ENCODE results near the gene JAM3. TPM values are rescaled to one million over a fixed set of nuclear protein-coding genes. Genes with fewer than 3 reads are reported as not detected.

Gene JAM3
- polyA plus RNA-seq, 1 of the 3 experiments (the other 2 are of a cell fraction), result 56.8 TPM

GRCh38 chr11:134157451-134157850, 88.6 kb downstream of the JAM3 start:
- Histone ChIP-seq H3K79me2 (ENCODE audit: insufficient read depth) (no peaks in the 10 kb centered on the region), H3K4me2 (no peak overlapping the region), H3K27ac (ENCODE audit: low read depth in 2 of 2, low read length in 1 of 2) (no peak overlapping the region), H3K4me1 (ENCODE audit: control insufficient read depth in 1 of 2, insufficient read depth in 2 of 2, low read depth in 1 of 2, low read length in 1 of 2) (no peaks in the 10 kb centered on the region), H3K36me3 (replicated peaks in 1 of 2; ENCODE audit: control insufficient read depth in 1 of 2, insufficient read depth in 2 of 2, low read length in 1 of 2) (peaks cover 16 to 95% of the 10 kb centered on the region in 2 experiments), H3K9me3 (no peaks in the 10 kb centered on the region), H3K4me3 (ENCODE audit: low read depth in 2 of 2, low read length in 1 of 2) (no peak overlapping the region), H3F3A (replicated peaks; ENCODE audit: insufficient read depth) (no peaks in the 10 kb centered on the region), H3K9ac (no peak overlapping the region), H3K9me2 (no peaks in the 10 kb centered on the region), H2AFZ (ENCODE audit: low read depth) (no peak overlapping the region), H3K27me3 (ENCODE audit: insufficient read depth) (no peaks in the 10 kb centered on the region), H4K20me1 (ENCODE audit: insufficient read depth) (no peaks in the 10 kb centered on the region)
- WGBS (ENCODE audit: low lambda C conversion rate), result 83% methylated on average over 4 of the region's 4 CpGs
- TF ChIP-seq EP300 (IDR thresholded peaks at IDR 0.05; ENCODE audit: borderline replicate concordance in 1 of 2, low read depth in 1 of 2, low read length in 1 of 2), result no peak
- no peak for TF ChIP-seq USF1 (IDR thresholded peaks at IDR 0.05; ENCODE audit: borderline replicate concordance, low read depth)
- no peak for TF ChIP-seq TCF12 (IDR thresholded peaks at IDR 0.05)
- no peak for TF ChIP-seq USF2 (IDR thresholded peaks at IDR 0.05; ENCODE audit: borderline replicate concordance, low read depth, low read length)
- no peak for TF ChIP-seq SMC3 (IDR thresholded peaks at IDR 0.05; ENCODE audit: low read depth, low read length)
- TF ChIP-seq FOSL2 (IDR thresholded peaks at IDR 0.05; ENCODE audit: borderline replicate concordance, low read depth), result no peak
- no peak for TF ChIP-seq IRF3 (IDR thresholded peaks at IDR 0.05; ENCODE audit: low read depth, low read length)
- no peak for TF ChIP-seq NFIC (IDR thresholded peaks at IDR 0.05; ENCODE audit: borderline replicate concordance)
- TF ChIP-seq MEF2A (IDR thresholded peaks at IDR 0.05; ENCODE audit: borderline replicate concordance, low read depth), result no peak
- TF ChIP-seq TEAD4 (IDR thresholded peaks at IDR 0.05; ENCODE audit: borderline replicate concordance, insufficient read depth), result no peak
- TF ChIP-seq FOXM1 (IDR thresholded peaks at IDR 0.05; ENCODE audit: low read depth), result no peak
- no peak for TF ChIP-seq POLR2AphosphoS5 (IDR thresholded peaks at IDR 0.05; ENCODE audit: low read depth, low read length)
- CTCF ChIA-PET, result no interaction called here
- POLR2A ChIA-PET, result no interaction called here
- no peak for DNase-seq

DNA sequence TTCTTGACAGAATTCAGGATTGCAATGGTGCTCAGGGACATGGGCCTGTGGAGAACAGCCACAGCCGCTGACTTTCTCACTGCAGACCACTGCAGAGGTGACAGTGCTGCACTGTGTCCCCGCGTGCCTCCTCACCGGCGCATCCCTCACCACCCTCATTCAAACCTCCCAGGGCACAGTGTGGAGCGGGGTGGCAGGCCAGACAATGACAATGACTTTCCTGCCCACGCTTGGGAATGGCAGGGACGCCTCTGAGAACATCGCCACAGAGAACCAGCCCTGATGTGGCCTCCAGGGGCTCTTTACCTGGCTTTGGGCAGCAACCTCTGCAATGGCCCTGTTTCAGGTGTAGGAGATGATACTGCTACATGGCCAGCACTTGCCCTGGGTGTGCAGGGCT, 89.2 kb downstream of the JAM3 start:
- Histone ChIP-seq H3K4me1 (ENCODE audit: control insufficient read depth in 1 of 2, insufficient read depth in 2 of 2, low read depth in 1 of 2, low read length in 1 of 2) (no peaks in the 10 kb centered on the region), H3K27ac (ENCODE audit: low read depth in 2 of 2, low read length in 1 of 2) (no peak overlapping the region), H3K27me3 (ENCODE audit: insufficient read depth) (no peaks in the 10 kb centered on the region), H3K36me3 (replicated peaks in 1 of 2; ENCODE audit: control insufficient read depth in 1 of 2, insufficient read depth in 2 of 2, low read length in 1 of 2) (peaks cover 16 to 95% of the 10 kb centered on the region in 2 experiments), H3K4me3 (ENCODE audit: low read depth in 2 of 2, low read length in 1 of 2) (no peak overlapping the region), H4K20me1 (ENCODE audit: insufficient read depth) (no peaks in the 10 kb centered on the region), H3K9ac (no peak overlapping the region), H3K9me3 (no peaks in the 10 kb centered on the region), H3F3A (replicated peaks; ENCODE audit: insufficient read depth) (no peaks in the 10 kb centered on the region), H3K4me2 (no peak overlapping the region), H2AFZ (ENCODE audit: low read depth) (no peak overlapping the region), H3K79me2 (ENCODE audit: insufficient read depth) (no peaks in the 10 kb centered on the region), H3K9me2 (no peaks in the 10 kb centered on the region)
- no peak for DNase-seq
- ChIA-PET POLR2A (no interaction called here), CTCF (no interaction called here)
- WGBS (ENCODE audit: low lambda C conversion rate), result 91% methylated on average over 9 of the region's 9 CpGs
- no peak for TF ChIP-seq JUND (IDR thresholded peaks at IDR 0.05)
- TF ChIP-seq RCOR1 (IDR thresholded peaks at IDR 0.05; ENCODE audit: low read length), result no peak
- no peak for TF ChIP-seq FOXJ3 (CRISPR knock-in tag; IDR thresholded peaks at IDR 0.05)
- no peak for TF ChIP-seq CTCF (IDR thresholded peaks at IDR 0.05)
- TF ChIP-seq SMC3 (IDR thresholded peaks at IDR 0.05; ENCODE audit: low read depth, low read length), result no peak
- TF ChIP-seq RXRA (IDR thresholded peaks at IDR 0.05; ENCODE audit: borderline replicate concordance, low read depth), result no peak
- TF ChIP-seq, protein P1, sequence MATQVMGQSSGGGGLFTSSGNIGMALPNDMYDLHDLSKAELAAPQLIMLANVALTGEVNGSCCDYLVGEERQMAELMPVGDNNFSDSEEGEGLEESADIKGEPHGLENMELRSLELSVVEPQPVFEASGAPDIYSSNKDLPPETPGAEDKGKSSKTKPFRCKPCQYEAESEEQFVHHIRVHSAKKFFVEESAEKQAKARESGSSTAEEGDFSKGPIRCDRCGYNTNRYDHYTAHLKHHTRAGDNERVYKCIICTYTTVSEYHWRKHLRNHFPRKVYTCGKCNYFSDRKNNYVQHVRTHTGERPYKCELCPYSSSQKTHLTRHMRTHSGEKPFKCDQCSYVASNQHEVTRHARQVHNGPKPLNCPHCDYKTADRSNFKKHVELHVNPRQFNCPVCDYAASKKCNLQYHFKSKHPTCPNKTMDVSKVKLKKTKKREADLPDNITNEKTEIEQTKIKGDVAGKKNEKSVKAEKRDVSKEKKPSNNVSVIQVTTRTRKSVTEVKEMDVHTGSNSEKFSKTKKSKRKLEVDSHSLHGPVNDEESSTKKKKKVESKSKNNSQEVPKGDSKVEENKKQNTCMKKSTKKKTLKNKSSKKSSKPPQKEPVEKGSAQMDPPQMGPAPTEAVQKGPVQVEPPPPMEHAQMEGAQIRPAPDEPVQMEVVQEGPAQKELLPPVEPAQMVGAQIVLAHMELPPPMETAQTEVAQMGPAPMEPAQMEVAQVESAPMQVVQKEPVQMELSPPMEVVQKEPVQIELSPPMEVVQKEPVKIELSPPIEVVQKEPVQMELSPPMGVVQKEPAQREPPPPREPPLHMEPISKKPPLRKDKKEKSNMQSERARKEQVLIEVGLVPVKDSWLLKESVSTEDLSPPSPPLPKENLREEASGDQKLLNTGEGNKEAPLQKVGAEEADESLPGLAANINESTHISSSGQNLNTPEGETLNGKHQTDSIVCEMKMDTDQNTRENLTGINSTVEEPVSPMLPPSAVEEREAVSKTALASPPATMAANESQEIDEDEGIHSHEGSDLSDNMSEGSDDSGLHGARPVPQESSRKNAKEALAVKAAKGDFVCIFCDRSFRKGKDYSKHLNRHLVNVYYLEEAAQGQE (IDR thresholded peaks at IDR 0.05; ENCODE audit: low read depth, low read length), result no peak
- no peak for TF ChIP-seq ZBTB33 (IDR thresholded peaks at IDR 0.05; ENCODE audit: borderline replicate concordance, low read depth)
